Stimulated activated naive B cell treated with anti-CD40 and anti-IgM and Interleukin-4, amounts not matched to agents 10 μg/mL and 1 μg/mL and 100 μg/mL, for 72 hours (primary cell): ENCODE results near the gene ENSA.
"Not testable (repeated sequence)": the region's sequence is repeated elsewhere in the genome, so short reads cannot be mapped to it uniquely, and the experiment has no call there.

Source experiments
- ATAC-seq, 2 donors: fragments of 150-1000 bp; cut with Tn5 transposase; replicated peaks; 2 replicates each; pipeline ENCODE4 v1.10.0; 2021; ENCODE audit warnings: moderate library complexity in 1 of 2
- DNase-seq: peaks from one replicate; pipeline ENCODE4 v3.0.0; 2021
- H3K27ac Mint-ChIP-seq: one replicate; pipeline ENCODE4 v1.8.0; 2022; ENCODE audit warnings: mild to moderate bottlenecking, mixed read lengths
- H3K27me3 Mint-ChIP-seq, 2 donors: one replicate each; pipeline ENCODE4 v1.8.0; 2022; ENCODE audit warnings: mixed read lengths in 2 of 2
- H3K36me3 Mint-ChIP-seq, 2 donors: one replicate each; pipeline ENCODE4 v1.8.0; 2022; ENCODE audit warnings: mixed read lengths in 2 of 2, mild to moderate bottlenecking in 1 of 2
- H3K4me1 Mint-ChIP-seq, 2 donors: one replicate each; pipeline ENCODE4 v1.8.0; 2022; ENCODE audit warnings: mixed read lengths in 2 of 2, mild to moderate bottlenecking in 1 of 2
- H3K4me3 Mint-ChIP-seq, 2 donors: one replicate each; pipeline ENCODE4 v1.8.0; 2022; ENCODE audit warnings: mild to moderate bottlenecking in 2 of 2, mixed read lengths in 2 of 2, moderate library complexity in 1 of 2
- H3K9me3 Mint-ChIP-seq, 2 donors: one replicate each; pipeline ENCODE4 v1.8.0; 2022; ENCODE audit warnings: mixed read lengths in 2 of 2, mild to moderate bottlenecking in 1 of 2

Gene ENSA

DNA sequence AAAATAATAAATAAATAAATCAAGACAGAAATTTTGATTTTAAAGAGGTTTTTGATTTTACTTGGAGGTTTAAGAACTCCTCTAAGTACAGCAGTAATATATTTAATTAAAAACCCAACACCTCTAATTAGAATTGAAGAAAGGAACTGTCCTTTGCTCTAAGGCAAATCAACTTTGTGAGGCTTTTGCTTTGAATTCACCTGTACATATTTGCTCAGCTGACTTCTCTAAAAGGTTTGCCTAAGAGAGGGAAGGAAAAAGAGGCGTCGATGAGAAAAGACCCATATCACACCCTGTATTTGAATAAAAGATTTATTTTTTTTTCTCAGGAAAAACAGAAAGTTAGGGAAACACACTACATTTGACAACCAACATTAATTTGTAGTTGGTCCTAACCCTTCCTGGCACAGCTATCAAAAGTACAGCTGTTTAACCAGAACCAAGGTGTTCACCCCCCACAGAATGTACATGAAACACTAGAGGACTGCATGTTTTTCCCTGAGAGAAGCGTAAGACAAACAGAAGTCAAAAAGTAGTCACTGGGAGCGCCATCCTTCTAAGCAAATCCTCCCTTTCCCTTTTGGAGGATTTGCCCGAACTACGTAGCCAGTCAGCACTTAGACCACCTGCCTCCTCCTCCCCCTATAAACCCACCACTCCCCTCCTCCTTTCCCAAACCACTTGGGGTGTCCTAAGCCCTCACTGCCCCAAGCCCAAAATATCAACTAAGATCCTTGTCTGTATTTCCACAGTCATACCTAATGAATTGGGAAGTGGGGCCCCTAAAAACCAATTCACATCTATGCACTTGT is 54.9 kb downstream of the ENSA start:
- peak overlapping the region; percentile 90 to 95 for H3K4me3 Mint-ChIP-seq
- no peaks in the 10 kb centered on the region for H3K27me3 Mint-ChIP-seq
- H3K36me3 Mint-ChIP-seq: peaks cover 69 to 77% of the 10 kb centered on the region in 2 donors
- H3K27ac Mint-ChIP-seq: peak overlapping the region; percentile 95
- H3K9me3 Mint-ChIP-seq: no peaks in the 10 kb centered on the region
- DNase-seq: no peak
- ATAC-seq: no peak
- H3K4me1 Mint-ChIP-seq: peaks cover 22 to 42% of the 10 kb centered on the region in 2 donors

GRCh38 chr1:150573648-150574071 is 55.8 kb downstream of the ENSA start:
- Mint-ChIP-seq H3K4me3 (peak overlapping the region; percentile 61 to 73), H3K36me3 (peaks cover 64 to 69% of the 10 kb centered on the region in 2 donors), H3K4me1 (peaks cover 25 to 50% of the 10 kb centered on the region in 2 donors), H3K27ac (peak overlapping the region; percentile 87)
- not testable (repeated sequence) for ATAC-seq, H3K27me3 Mint-ChIP-seq, DNase-seq, H3K9me3 Mint-ChIP-seq

GRCh38 chr1:150572918-150573647 is 56.3 kb downstream of the ENSA start:
- DNase-seq (no peak), ATAC-seq (peak; percentile 63 to 67)
- Mint-ChIP-seq H3K27ac (peak overlapping the region; percentile 87), H3K4me3 (peak overlapping the region; percentile 61 to 73), H3K27me3 (no peaks in the 10 kb centered on the region), H3K9me3 (no peaks in the 10 kb centered on the region), H3K4me1 (peaks cover 29 to 56% of the 10 kb centered on the region in 2 donors), H3K36me3 (peaks cover 58 to 63% of the 10 kb centered on the region in 2 donors)
